ENCODE measurements around the gene CENPQ. TPM values are rescaled to one million over a fixed set of nuclear protein-coding genes. Genes with fewer than 3 reads are reported as not detected.

The CENPQ gene
- total and polyA plus RNA-seq, 4 experiments from 2014 or later, result 4.3 to 5.8 (median 5.4) TPM

DNA sequence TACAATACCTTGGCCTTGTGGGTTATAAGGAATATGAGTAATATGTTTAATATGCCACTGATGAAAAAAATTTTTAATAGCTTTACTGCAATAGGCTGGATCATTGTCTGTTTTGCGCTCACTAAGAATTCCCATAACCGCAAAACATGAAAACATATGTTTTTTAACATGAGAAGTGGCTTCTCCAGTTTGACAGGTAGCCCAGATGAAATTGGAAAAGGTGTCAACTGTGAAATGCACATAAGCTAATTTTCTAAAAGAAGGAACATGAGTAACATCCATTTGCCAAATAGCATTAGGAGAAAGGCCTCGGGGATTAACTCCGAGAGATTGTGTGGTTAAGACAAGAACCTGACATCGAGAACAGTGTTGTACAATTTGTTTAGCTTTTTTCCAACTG is 41.5 kb downstream of the CENPQ start:
- CTCF ChIA-PET (ENCODE audit: partially characterized antibody), result no interaction called here
- H3K27ac Mint-ChIP-seq, result no peak overlapping the region
- Histone ChIP-seq H3K27ac (ENCODE audit: low read depth, low read length) (no peak overlapping the region), H3K4me1 (ENCODE audit: insufficient read depth, low read length) (no peaks in the 10 kb centered on the region), H3K9me3 (ENCODE audit: control insufficient read depth in 1 of 2, low read length in 2 of 2) (no peaks in the 10 kb centered on the region), H3K36me3 (ENCODE audit: insufficient read depth, low read length) (no peaks in the 10 kb centered on the region), H3K4me3 (ENCODE audit: low read length in 2 of 2) (no peak overlapping the region), H3K27me3 (ENCODE audit: insufficient read depth, low read length) (no peaks in the 10 kb centered on the region)
- no peak overlapping the region for H3K4me3 Mint-ChIP-seq
- no peaks in the 10 kb centered on the region for H3K36me3 Mint-ChIP-seq
- H3K9me3 Mint-ChIP-seq, result peaks cover 0 to 8% (median 0%) of the 10 kb centered on the region in 8 donors
- peaks cover 6 to 14% of the 10 kb centered on the region in 2 donors for H3K27me3 Mint-ChIP-seq
- POLR2A ChIA-PET (ENCODE audit: partially characterized antibody), result no interaction called here
- DNase-seq, result no peak
- no peaks in the 10 kb centered on the region for H3K4me1 Mint-ChIP-seq
- intact Hi-C loops (cut with micrococcal nuclease), result no loop called here

GRCh38 chr6:49506569-49507111 is 43.5 kb downstream of the CENPQ start:
- no peak for DNase-seq
- H3K4me3 ChIP-seq (ENCODE audit: low read length in 2 of 2), result no peak overlapping the region
- intact Hi-C loops (cut with micrococcal nuclease), result no loop called here
- no peaks in the 10 kb centered on the region for H3K4me1 ChIP-seq (ENCODE audit: insufficient read depth, low read length)
- H3K36me3 ChIP-seq (ENCODE audit: insufficient read depth, low read length), result no peaks in the 10 kb centered on the region
- H3K27ac Mint-ChIP-seq, result no peak overlapping the region
- peaks cover 10 to 14% of the 10 kb centered on the region in 2 donors for H3K27me3 Mint-ChIP-seq
- H3K27ac ChIP-seq (ENCODE audit: low read depth, low read length), result no peak overlapping the region
- H3K9me3 ChIP-seq (ENCODE audit: control insufficient read depth in 1 of 2, low read length in 2 of 2), result no peaks in the 10 kb centered on the region
- H3K4me1 Mint-ChIP-seq, result no peaks in the 10 kb centered on the region
- POLR2A ChIA-PET (ENCODE audit: partially characterized antibody), result no interaction called here
- CTCF ChIA-PET (ENCODE audit: partially characterized antibody), result no interaction called here
- H3K9me3 Mint-ChIP-seq, result peaks cover 0 to 8% (median 0%) of the 10 kb centered on the region in 8 donors
- no peaks in the 10 kb centered on the region for H3K36me3 Mint-ChIP-seq
- H3K4me3 Mint-ChIP-seq, result no peak overlapping the region
- H3K27me3 ChIP-seq (ENCODE audit: insufficient read depth, low read length), result no peaks in the 10 kb centered on the region

GRCh38 chr6:49509342-49509741 is 46.2 kb downstream of the CENPQ start:
- Mint-ChIP-seq H3K4me3 (no peak overlapping the region), H3K4me1 (no peaks in the 10 kb centered on the region), H3K9me3 (peaks cover 0 to 8% (median 0%) of the 10 kb centered on the region in 8 donors), H3K36me3 (no peaks in the 10 kb centered on the region), H3K27ac (no peak overlapping the region), H3K27me3 (peaks cover 19 to 20% of the 10 kb centered on the region in 2 donors)
- Histone ChIP-seq H3K9me3 (ENCODE audit: control insufficient read depth in 1 of 2, low read length in 2 of 2) (no peaks in the 10 kb centered on the region), H3K36me3 (ENCODE audit: insufficient read depth, low read length) (no peaks in the 10 kb centered on the region), H3K4me1 (ENCODE audit: insufficient read depth, low read length) (no peaks in the 10 kb centered on the region), H3K4me3 (ENCODE audit: low read length in 2 of 2) (no peak overlapping the region), H3K27ac (ENCODE audit: low read depth, low read length) (no peak overlapping the region), H3K27me3 (ENCODE audit: insufficient read depth, low read length) (no peaks in the 10 kb centered on the region)
- intact Hi-C loops (cut with micrococcal nuclease), result no loop called here
- no peak for DNase-seq
- CTCF ChIA-PET (ENCODE audit: partially characterized antibody), result no interaction called here
- POLR2A ChIA-PET (ENCODE audit: partially characterized antibody), result no interaction called here

- Mint-ChIP-seq H3K9me3 (no peaks in the 10 kb centered on the region), H3K4me3 (no peak overlapping the region), H3K4me1 (no peaks in the 10 kb centered on the region), H3K27ac (no peak overlapping the region), H3K27me3 (peaks cover 13 to 15% of the 10 kb centered on the region in 2 donors), H3K36me3 (no peaks in the 10 kb centered on the region)
- H3K4me1 ChIP-seq (ENCODE audit: insufficient read depth, low read length), result no peaks in the 10 kb centered on the region
- H3K4me3 ChIP-seq (ENCODE audit: low read length in 2 of 2), result no peak overlapping the region
- no peak overlapping the region for H3K27ac ChIP-seq (ENCODE audit: low read depth, low read length)
- intact Hi-C loops (cut with micrococcal nuclease), result no loop called here
- H3K9me3 ChIP-seq (ENCODE audit: control insufficient read depth in 1 of 2, low read length in 2 of 2), result no peaks in the 10 kb centered on the region
- no peaks in the 10 kb centered on the region for H3K27me3 ChIP-seq (ENCODE audit: insufficient read depth, low read length)
- no peaks in the 10 kb centered on the region for H3K36me3 ChIP-seq (ENCODE audit: insufficient read depth, low read length)
- ChIA-PET POLR2A (ENCODE audit: partially characterized antibody) (no interaction called here), CTCF (ENCODE audit: partially characterized antibody) (no interaction called here)
- DNase-seq, result no peak
Observed at GRCh38 chr6:49513153-49513989, 50.2 kb downstream of the CENPQ start.

DNA sequence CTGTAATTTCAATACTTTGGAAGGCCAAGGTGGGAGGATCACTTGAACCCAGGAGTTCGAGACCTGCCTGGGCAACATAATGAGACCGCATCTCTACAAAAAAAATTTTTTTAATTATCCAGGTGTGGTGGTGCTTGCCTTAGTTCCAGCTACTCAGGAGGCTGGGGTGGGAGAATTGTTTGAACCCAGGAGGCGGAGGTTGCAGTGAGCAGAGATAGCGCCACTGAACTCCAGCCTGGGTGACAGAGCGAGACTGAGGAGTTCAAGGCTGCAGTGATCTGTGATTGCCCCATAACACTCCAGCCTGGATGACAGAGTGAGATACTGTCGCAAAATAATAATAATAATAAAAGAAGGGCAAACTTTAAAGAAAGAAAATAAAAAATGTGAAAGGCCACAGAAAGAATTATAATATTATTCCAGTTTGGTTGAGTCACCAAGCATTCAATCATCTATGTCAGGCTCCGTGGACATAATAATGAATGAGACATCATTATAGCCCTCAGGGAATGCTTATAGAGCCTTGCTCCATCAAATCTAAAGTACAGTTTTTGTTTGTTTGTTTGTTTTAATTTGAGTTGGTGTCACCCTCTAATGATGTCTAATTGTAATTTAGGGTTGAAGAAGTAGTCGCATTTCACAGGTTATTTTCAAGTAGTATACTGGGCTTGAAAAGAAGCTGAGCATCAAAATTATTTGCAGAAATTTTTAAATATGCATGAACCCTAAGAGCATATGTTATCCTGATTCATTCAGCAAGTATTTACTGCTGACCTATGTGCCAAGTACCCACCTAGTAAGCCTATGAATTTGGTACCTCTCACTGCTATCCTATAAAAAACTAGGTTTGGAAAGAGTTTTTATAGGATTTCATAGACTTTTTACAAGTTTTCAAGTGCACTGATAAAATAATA is 51.7 kb downstream of the CENPQ start:
- H3K4me1 ChIP-seq (ENCODE audit: insufficient read depth, low read length), result no peaks in the 10 kb centered on the region
- H3K27ac Mint-ChIP-seq, result no peak overlapping the region
- H3K9me3 Mint-ChIP-seq, result no peaks in the 10 kb centered on the region
- ChIA-PET CTCF (ENCODE audit: partially characterized antibody) (no interaction called here), POLR2A (ENCODE audit: partially characterized antibody) (no interaction called here)
- DNase-seq, result no peak
- no peak overlapping the region for H3K4me3 Mint-ChIP-seq
- no peaks in the 10 kb centered on the region for H3K4me1 Mint-ChIP-seq
- no peaks in the 10 kb centered on the region for H3K36me3 ChIP-seq (ENCODE audit: insufficient read depth, low read length)
- no peak overlapping the region for H3K4me3 ChIP-seq (ENCODE audit: low read length in 2 of 2)
- no peak overlapping the region for H3K27ac ChIP-seq (ENCODE audit: low read depth, low read length)
- H3K9me3 ChIP-seq (ENCODE audit: control insufficient read depth in 1 of 2, low read length in 2 of 2), result no peaks in the 10 kb centered on the region
- H3K27me3 Mint-ChIP-seq, result peaks cover 10 to 15% of the 10 kb centered on the region in 2 donors
- intact Hi-C loops (cut with micrococcal nuclease), result no loop called here
- H3K36me3 Mint-ChIP-seq, result no peaks in the 10 kb centered on the region
- no peaks in the 10 kb centered on the region for H3K27me3 ChIP-seq (ENCODE audit: insufficient read depth, low read length)

DNA sequence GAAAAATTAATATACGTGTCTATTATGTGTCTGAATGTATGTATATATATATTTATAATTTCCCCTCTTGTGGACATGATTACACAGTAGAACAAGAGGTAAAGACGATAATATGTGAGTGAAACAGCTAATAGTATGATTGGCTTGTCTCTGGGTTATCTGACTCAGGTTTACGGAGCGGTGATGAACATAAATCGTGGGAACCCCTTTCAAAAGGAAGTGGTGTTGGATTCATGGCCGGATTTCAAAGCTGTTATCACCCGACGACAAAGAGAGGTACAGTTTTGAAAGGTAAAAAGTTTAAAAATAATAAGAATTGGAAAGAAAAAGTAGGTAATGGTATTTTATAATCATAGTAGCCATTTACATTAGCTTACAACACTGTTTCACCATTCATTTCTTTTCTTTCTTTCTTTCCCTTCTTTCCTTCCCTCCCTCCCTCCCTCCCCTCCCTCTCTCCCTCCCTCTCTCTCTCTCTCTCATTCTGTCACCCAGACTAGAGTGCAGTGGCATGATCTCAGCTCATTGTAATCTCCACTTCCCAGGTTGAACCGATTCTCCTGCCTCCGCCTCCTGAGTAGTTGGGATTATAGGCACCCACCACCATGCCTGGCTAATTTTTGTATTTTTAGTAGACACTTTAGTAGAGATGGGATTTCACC is 52.4 kb downstream of the CENPQ start:
- no peaks in the 10 kb centered on the region for H3K36me3 Mint-ChIP-seq
- intact Hi-C loops (cut with micrococcal nuclease), result no loop called here

GRCh38 chr6:49516147-49516505 is 53.0 kb downstream of the CENPQ start:
- Mint-ChIP-seq H3K9me3 (no peaks in the 10 kb centered on the region), H3K4me1 (no peaks in the 10 kb centered on the region), H3K27me3 (peaks cover 10 to 14% of the 10 kb centered on the region in 2 donors), H3K36me3 (no peaks in the 10 kb centered on the region), H3K27ac (no peak overlapping the region), H3K4me3 (no peak overlapping the region)
- ChIA-PET POLR2A (ENCODE audit: partially characterized antibody) (no interaction called here), CTCF (ENCODE audit: partially characterized antibody) (interaction anchor here (1.3 kb wide), 1 partner anchor 16 kb away, joined by 4 read pairs; no protein-coding TSS in a partner anchor)
- no peaks in the 10 kb centered on the region for H3K36me3 ChIP-seq (ENCODE audit: insufficient read depth, low read length)
- no peaks in the 10 kb centered on the region for H3K9me3 ChIP-seq (ENCODE audit: control insufficient read depth in 1 of 2, low read length in 2 of 2)
- no peak overlapping the region for H3K27ac ChIP-seq (ENCODE audit: low read depth, low read length)
- intact Hi-C loops (cut with micrococcal nuclease), result no loop called here
- no peaks in the 10 kb centered on the region for H3K4me1 ChIP-seq (ENCODE audit: insufficient read depth, low read length)
- no peak for DNase-seq
- H3K4me3 ChIP-seq (ENCODE audit: low read length in 2 of 2), result no peak overlapping the region
- H3K27me3 ChIP-seq (ENCODE audit: insufficient read depth, low read length), result no peaks in the 10 kb centered on the region

More for the DNA sequence above, 52.4 kb downstream of the CENPQ start:
- no peak overlapping the region for H3K4me3 Mint-ChIP-seq
- H3K4me3 ChIP-seq (ENCODE audit: low read length in 2 of 2), result no peak overlapping the region
- ChIA-PET POLR2A (ENCODE audit: partially characterized antibody) (no interaction called here), CTCF (ENCODE audit: partially characterized antibody) (interaction anchor here (1.3 kb wide), 1 partner anchor 17 kb away, joined by 4 read pairs; no protein-coding TSS in a partner anchor)
- no peaks in the 10 kb centered on the region for H3K9me3 ChIP-seq (ENCODE audit: control insufficient read depth in 1 of 2, low read length in 2 of 2)
- peaks cover 10 to 15% of the 10 kb centered on the region in 2 donors for H3K27me3 Mint-ChIP-seq
- no peaks in the 10 kb centered on the region for H3K27me3 ChIP-seq (ENCODE audit: insufficient read depth, low read length)
- H3K4me1 Mint-ChIP-seq, result no peaks in the 10 kb centered on the region
- no peaks in the 10 kb centered on the region for H3K36me3 ChIP-seq (ENCODE audit: insufficient read depth, low read length)
- H3K4me1 ChIP-seq (ENCODE audit: insufficient read depth, low read length), result no peaks in the 10 kb centered on the region
- DNase-seq, result no peak
- no peak overlapping the region for H3K27ac Mint-ChIP-seq
- no peaks in the 10 kb centered on the region for H3K9me3 Mint-ChIP-seq
- no peak overlapping the region for H3K27ac ChIP-seq (ENCODE audit: low read depth, low read length)

Measured in CD4-positive, alpha-beta memory T cell (primary cell).